SK-N-SH treated with all-trans-retinoic acid at 6 μM for 48 hours (cell line): ENCODE results near the gene ICA1.

Experiments used
- ZC3H10 ChIP-seq: fragments of 250-450 bp; sonication (Bioruptor Pico); IDR thresholded peaks from 2 replicates; pipeline ENCODE4 v1.5.1; 2021; ENCODE audit warnings: mild to moderate bottlenecking, moderate library complexity
- ZFP30 ChIP-seq: fragments of 450-650 bp; formaldehyde crosslinking; IDR thresholded peaks from 2 replicates; pipeline ENCODE4 v1.5.0; 2022; ENCODE audit warnings: mild to moderate bottlenecking, moderate library complexity
- TF ChIP-seq, protein P1 (sequence below): fragments of 250-450 bp; sonication (Bioruptor Pico); IDR thresholded peaks from 2 replicates; pipeline ENCODE4 v1.5.0; 2020; ENCODE audit warnings: mild to moderate bottlenecking, moderate library complexity
- TF ChIP-seq, protein P2 (sequence below): fragments of 250-450 bp; sonication (Bioruptor Pico); IDR thresholded peaks from 2 replicates; pipeline ENCODE4 v1.5.1; 2020; ENCODE audit warnings: low read depth, mild to moderate bottlenecking, moderate library complexity
- TF ChIP-seq, protein P3 (sequence below): fragments of 250-450 bp; sonication (Bioruptor Pico); IDR thresholded peaks from 2 replicates; pipeline ENCODE4 v1.8.0; 2020; ENCODE audit warnings: mild to moderate bottlenecking, moderate library complexity, borderline replicate concordance

DNA sequence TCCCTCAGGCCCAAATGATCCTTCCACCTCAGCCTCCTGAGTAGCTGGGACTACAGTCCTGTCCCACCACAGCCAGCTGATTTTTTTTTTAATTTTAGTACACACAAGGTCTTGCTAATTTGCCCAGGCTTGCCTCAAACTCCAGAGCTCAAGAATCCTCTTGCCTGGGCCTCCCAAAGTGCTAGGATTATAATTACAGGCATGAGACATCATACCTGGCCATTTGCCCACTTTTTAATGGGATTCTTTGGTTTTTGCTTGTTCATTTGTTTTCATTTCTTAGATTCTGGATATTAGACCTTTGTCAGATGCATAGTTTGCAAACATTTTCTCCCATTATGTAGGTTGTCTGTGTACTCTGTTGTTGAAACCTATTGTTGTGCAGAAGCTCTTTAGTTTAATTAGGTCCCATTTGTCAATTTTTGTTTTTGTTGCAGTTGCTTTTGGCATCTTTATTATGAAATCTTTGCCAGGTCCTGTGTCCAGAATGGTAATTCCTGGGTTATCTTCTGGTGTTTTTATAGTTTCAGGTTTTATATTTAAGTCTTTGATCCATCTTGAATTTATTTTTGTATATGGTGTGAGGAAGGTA is 198.2 kb downstream of the ICA1 start:
- TF ChIP-seq ZC3H10 (no peak), ZFP30 (CRISPR knock-in tag) (no peak)
- TF ChIP-seq, protein P1, sequence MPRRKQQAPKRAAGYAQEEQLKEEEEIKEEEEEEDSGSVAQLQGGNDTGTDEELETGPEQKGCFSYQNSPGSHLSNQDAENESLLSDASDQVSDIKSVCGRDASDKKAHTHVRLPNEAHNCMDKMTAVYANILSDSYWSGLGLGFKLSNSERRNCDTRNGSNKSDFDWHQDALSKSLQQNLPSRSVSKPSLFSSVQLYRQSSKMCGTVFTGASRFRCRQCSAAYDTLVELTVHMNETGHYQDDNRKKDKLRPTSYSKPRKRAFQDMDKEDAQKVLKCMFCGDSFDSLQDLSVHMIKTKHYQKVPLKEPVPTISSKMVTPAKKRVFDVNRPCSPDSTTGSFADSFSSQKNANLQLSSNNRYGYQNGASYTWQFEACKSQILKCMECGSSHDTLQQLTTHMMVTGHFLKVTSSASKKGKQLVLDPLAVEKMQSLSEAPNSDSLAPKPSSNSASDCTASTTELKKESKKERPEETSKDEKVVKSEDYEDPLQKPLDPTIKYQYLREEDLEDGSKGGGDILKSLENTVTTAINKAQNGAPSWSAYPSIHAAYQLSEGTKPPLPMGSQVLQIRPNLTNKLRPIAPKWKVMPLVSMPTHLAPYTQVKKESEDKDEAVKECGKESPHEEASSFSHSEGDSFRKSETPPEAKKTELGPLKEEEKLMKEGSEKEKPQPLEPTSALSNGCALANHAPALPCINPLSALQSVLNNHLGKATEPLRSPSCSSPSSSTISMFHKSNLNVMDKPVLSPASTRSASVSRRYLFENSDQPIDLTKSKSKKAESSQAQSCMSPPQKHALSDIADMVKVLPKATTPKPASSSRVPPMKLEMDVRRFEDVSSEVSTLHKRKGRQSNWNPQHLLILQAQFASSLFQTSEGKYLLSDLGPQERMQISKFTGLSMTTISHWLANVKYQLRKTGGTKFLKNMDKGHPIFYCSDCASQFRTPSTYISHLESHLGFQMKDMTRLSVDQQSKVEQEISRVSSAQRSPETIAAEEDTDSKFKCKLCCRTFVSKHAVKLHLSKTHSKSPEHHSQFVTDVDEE (CRISPR knock-in tag), result no peak
- TF ChIP-seq, protein P2, sequence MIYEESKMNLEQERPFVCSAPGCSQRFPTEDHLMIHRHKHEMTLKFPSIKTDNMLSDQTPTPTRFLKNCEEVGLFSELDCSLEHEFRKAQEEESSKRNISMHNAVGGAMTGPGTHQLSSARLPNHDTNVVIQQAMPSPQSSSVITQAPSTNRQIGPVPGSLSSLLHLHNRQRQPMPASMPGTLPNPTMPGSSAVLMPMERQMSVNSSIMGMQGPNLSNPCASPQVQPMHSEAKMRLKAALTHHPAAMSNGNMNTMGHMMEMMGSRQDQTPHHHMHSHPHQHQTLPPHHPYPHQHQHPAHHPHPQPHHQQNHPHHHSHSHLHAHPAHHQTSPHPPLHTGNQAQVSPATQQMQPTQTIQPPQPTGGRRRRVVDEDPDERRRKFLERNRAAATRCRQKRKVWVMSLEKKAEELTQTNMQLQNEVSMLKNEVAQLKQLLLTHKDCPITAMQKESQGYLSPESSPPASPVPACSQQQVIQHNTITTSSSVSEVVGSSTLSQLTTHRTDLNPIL, result no peak
- TF ChIP-seq, protein P3, sequence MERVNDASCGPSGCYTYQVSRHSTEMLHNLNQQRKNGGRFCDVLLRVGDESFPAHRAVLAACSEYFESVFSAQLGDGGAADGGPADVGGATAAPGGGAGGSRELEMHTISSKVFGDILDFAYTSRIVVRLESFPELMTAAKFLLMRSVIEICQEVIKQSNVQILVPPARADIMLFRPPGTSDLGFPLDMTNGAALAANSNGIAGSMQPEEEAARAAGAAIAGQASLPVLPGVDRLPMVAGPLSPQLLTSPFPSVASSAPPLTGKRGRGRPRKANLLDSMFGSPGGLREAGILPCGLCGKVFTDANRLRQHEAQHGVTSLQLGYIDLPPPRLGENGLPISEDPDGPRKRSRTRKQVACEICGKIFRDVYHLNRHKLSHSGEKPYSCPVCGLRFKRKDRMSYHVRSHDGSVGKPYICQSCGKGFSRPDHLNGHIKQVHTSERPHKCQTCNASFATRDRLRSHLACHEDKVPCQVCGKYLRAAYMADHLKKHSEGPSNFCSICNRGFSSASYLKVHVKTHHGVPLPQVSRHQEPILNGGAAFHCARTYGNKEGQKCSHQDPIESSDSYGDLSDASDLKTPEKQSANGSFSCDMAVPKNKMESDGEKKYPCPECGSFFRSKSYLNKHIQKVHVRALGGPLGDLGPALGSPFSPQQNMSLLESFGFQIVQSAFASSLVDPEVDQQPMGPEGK (CRISPR knock-in tag), result no peak
